HG02798 (cell line): ENCODE data around the gene TRIP13.
"Not testable (repeated sequence)": the region's sequence is repeated elsewhere in the genome, so short reads cannot be mapped to it uniquely, and the experiment has no call there.

Source experiments
- ATAC-seq: cut with Tn5 transposase; IDR thresholded peaks from one replicate; pipeline ENCODE4 v1.9.1; 2021; ENCODE audit warnings: mild to moderate bottlenecking; ENCODE audit not compliant: unreplicated experiment, poor library complexity

Gene TRIP13

GRCh38 chr5:933251-933861 is 40.7 kb downstream of the TRIP13 start:
- ATAC-seq: no peak

- ATAC-seq: not testable (repeated sequence)
These were observed 41.3 kb downstream of the TRIP13 start for GRCh38 chr5:933951-934350.

- ATAC-seq: not testable (repeated sequence)
These were observed 41.8 kb downstream of the TRIP13 start for GRCh38 chr5:934381-934967.

GRCh38 chr5:935510-936084 is 42.9 kb downstream of the TRIP13 start:
- ATAC-seq: no peak

GRCh38 chr5:936149-937144 is 43.8 kb downstream of the TRIP13 start:
- ATAC-seq: no peak

GRCh38 chr5:937151-937924 is 44.7 kb downstream of the TRIP13 start:
- ATAC-seq: no peak

GRCh38 chr5:939368-939767 is 46.7 kb downstream of the TRIP13 start:
- ATAC-seq: no peak

GRCh38 chr5:940741-941140 is 48.1 kb downstream of the TRIP13 start:
- not testable (repeated sequence) for ATAC-seq

GRCh38 chr5:943201-943917 is 50.7 kb downstream of the TRIP13 start:
- ATAC-seq: no peak

- no peak for ATAC-seq
These were observed 51.4 kb downstream of the TRIP13 start for GRCh38 chr5:943918-944620.

- ATAC-seq: no peak
These were observed 51.9 kb downstream of the TRIP13 start for GRCh38 chr5:944621-944927.

- no peak for ATAC-seq
These were observed 52.5 kb downstream of the TRIP13 start for GRCh38 chr5:944992-945685.

GRCh38 chr5:945691-946551 is 53.2 kb downstream of the TRIP13 start:
- no peak for ATAC-seq

GRCh38 chr5:946720-947625 is 54.3 kb downstream of the TRIP13 start:
- no peak for ATAC-seq

- ATAC-seq: no peak
These were observed 55.2 kb downstream of the TRIP13 start for GRCh38 chr5:947626-948471.
